Hippocampal formation (tissue), 2 donors: ENCODE data around the gene BIRC2.
A peak's percentile ranks its signal among the peaks of the same experiment; 100 is the strongest.

Experiments used
- DNase-seq, 2 donors: peaks; one replicate each; lab custom pipeline; 2025; lab: John Stamatoyannopoulos, UW

Gene BIRC2

DNA sequence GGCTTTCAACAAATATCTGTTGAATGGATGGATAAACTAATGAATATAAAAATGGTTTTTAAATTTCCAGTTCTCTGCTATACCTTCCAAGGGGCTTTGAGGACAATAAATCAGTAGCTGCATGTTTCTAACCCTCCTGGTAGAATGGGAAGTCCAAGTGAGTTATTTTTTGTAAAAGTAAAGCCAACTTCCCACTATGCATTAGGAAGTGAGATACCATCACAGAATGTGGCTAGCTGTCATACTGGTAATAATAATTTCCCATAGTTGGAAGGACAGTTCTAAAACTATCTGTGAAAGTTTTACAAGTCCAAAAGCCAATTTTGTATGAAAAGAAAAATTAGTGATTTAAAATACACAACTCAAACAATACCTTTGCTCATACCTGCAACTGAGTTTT lies 55.5 kb downstream of the BIRC2 start:
- DNase-seq = no peak

DNA sequence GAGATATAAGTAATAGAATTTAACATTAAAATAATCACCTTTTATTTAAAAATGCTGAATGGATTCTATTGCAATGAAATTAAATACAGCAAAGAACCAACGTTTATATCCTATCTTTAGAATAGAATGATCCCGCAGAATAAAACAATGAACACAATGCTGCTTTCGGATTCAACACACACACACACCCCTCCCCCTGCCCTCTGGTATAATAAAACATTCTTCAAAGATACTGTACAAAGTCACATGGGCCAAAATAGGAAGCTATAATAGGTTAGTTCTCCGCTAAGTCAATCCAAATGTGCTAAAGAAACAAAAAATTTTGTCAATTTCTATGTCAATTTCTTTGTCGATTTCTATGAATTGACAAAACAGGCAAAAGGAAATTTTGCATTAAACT lies 58.5 kb downstream of the BIRC2 start:
- no peak for DNase-seq

DNA sequence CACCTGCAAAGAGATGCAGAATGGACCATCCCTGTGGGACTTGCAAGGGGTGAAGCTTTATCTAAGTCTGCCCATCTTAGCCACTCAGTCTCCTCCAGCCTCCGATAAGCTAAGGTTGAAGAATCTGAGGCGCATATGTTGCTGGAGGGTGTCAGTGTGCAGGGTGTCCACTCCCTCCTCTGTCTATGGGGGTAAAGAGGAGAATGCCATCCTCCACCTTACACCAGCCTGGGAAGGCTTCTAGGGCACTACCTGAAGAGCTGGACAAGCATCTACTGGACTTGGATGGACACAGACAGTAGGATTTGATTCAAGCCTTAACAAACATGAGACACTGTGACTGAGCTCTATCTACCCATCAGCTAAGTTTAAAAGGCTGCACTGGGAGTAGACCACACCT lies 59.1 kb downstream of the BIRC2 start:
- DNase-seq = no peak

DNA sequence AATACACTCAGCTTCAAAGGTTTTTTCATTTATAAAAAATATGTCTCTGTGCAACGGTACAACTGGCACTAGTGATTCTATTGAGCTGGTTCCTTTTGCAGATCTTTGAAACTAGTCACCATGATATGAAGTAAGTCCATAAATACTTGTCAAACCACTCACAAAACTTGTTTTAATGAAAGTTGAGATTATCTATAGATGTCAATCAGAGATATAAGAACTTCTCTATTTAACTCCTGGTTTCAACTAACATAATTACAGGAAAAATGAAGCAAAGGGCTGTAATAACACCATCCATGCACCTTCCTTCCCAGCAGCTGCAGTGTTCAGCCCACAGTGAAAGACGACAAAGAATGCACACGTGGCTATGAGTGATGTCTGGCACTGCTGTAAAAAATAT lies 60.9 kb downstream of the BIRC2 start:
- DNase-seq = no peak

DNA sequence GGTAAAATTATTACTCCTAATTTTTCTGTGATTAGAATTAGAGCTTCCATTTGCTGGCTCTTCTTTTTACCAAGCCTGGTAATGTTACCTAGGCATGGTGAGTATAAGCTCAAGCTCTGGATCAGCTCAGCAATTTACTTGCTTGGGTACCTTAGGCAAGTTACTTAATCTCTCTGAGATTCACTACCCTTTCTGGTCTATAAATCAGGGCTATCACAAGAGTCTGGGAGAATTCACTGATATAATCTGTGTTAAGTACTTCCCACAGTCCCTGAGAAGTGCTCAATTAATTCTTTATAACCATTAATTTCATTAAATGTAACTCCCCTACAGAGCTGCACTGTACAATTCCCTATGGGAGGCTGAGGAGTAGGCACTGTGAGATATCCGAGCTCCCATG lies 61.3 kb downstream of the BIRC2 start:
- DNase-seq = no peak

DNA sequence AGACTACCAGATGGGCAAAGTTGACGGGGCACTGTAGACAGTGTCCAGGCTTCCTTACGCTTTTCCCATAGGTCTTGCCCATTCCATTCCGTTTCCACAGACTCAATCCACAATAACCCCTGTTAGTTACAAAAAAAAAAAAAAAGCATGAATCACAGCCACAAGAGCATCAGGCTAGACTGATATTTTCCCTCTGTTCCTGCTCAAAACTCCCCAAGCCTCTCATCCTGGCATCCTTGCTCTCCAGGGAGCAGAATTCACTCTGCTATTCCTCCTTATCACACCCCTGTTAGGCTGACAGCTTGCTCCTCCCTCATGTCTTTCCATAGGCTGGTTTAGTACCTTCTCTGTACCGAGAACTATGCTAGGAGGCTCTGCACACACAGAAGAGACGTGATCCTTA lies 63.4 kb downstream of the BIRC2 start:
- DNase-seq = no peak

DNA sequence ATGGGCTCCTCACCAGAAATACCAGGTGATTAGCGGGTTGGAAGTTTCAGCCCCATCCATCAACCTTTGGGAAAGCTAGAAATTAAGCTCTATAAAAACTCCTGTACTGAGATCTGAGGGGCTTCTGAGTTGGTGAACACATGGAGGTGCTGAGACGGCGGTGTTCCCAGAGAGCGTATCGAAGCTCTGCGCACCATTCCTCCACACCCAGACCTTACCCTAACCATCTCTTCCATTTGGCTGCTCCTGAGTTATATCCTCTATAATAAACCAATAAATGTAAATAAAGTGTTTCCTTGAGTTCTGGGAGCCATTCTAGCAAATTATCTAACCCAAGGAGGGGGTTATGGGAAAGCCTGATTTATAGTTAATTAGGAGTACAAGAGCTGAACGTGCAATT lies 64.1 kb downstream of the BIRC2 start:
- DNase-seq = no peak

DNA sequence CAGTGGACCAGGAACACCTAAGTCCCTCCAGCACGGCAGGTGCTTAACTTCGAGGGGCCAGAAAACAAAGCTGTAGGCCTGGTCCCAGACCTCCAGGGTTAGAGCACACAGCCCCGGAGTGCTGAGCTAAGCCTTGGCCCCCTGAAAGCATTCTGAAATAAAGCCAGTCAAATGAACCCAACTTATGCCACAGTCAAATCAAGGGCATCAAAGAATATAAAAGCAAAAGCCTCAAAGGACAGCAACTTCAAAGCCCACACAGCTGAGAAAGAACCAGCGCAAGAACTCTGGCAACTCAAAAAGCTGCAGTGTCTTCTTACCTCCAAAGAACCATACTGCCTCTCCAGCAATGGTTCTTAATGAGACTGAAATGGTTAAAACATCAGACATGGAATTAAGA lies 66.5 kb downstream of the BIRC2 start:
- DNase-seq = no peak

DNA sequence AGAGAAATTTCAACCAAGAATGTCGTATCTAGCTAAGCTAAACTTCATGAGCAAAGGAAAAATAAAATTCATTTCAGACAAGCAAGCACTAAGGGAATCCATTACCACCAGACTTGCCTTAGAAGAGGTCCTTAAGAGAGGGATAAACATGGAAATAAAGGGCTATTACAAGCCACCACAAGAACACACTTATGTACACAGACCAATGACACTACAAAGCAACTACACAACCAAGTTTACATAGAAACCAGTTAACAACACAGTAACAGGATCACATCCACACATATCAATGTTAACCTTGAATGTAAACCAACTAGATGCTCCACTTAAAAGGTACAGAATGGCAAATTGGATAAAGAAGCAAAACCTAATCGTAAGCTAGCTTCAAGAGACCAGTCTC lies 67.5 kb downstream of the BIRC2 start:
- DNase-seq = no peak

DNA sequence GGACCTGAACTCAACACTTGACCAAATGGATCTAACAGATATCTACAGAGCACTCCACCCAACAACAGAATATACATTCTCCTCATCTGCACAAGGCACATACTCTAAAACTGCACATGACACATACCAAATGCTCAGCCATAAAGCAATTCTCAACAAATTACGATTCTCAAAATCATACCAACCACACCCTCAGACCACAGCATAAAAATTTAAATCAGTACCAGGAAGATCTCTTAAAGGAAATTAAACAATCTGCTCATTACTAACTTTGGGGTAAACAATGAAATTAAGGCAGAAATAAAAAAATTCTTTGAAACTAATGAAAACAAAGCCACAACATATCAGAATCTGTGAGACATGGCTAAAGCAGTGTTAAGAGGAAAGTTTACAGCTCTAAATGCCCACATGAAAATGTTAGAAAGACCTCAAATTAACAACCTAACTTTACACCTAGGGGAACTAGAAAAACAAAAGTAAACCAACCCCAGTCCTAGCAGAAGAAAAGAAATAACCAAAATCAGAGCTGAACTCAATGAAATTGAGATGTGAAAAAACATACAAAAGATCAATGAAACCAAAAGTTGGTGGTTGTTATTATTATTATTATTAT lies 68.4 kb downstream of the BIRC2 start:
- DNase-seq = no peak

DNA sequence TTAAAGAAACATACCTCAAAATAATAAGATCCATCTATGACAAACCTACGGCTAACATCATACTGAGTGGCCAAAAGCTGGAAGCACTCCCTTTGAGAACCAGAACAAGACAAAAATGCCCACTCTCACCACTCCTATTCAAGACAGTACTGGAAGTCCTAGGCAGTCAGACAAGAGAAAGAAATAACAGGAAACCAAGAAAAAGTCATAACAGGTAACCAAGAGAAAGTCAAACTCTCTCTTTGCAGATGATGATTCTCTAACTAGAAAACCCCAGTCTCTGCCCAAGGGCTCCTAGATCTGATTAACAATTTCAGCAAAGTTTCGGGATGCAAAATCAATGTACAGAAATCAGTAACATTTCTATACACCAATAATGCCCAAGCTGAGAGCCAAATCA lies 70.0 kb downstream of the BIRC2 start:
- no peak for DNase-seq

DNA sequence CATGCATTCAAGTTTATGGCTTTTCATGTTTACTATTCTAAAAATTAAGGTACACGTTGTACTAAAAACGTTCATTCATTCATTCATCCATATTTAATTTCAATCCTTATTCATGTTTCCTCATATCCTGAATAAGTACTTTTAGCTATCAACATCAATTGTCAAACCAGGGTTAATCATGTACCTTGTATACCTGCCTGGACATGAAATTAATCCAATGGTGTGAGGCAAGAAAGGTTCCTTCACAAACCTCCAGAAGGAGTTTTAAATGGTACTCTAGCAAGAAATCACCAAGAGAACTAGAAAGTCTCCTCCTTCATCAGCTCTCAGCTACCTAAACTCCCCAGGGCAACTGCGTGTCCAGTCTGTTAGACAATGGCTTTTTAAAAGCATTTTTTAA lies 72.2 kb downstream of the BIRC2 start:
- no peak for DNase-seq

DNA sequence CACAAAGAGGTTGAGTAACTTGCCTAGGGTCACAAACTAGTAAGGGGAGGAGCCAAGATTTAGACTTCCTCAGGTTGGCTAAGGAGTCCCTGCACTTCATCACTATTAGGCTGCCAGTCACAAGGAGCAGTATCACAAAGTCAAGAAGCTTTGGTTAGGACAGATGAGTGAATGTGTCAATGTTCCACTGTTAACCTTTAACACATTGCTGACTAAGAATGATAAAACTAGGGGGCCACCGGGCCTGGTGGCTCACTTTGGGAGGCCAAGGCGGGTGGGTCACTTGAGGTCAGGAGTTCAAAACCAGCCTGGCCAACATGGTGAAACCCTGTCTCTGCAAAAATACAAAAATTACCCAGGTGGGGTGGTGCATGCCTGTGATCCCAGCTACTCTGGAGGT lies 73.5 kb downstream of the BIRC2 start:
- no peak for DNase-seq

DNA sequence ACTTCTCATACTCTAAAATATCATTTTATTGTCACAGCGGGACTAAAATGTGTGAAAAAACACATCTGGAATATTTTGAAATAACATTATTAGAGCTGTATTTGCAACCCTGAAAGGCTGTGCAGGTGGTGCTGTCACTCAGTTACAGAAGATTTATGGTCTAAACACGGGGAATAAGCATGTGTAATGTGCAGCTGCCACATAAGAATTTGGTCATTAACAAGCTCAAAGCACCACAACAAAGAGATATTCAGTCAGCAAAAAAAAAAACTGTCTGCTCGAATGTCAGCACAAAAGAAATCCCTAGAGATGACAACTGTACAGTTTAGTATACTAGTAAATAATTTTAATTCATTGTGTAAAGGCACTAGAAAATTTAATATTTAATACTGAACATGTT lies 74.2 kb downstream of the BIRC2 start:
- DNase-seq = peak in 1 of 2 donors; percentile 75

DNA sequence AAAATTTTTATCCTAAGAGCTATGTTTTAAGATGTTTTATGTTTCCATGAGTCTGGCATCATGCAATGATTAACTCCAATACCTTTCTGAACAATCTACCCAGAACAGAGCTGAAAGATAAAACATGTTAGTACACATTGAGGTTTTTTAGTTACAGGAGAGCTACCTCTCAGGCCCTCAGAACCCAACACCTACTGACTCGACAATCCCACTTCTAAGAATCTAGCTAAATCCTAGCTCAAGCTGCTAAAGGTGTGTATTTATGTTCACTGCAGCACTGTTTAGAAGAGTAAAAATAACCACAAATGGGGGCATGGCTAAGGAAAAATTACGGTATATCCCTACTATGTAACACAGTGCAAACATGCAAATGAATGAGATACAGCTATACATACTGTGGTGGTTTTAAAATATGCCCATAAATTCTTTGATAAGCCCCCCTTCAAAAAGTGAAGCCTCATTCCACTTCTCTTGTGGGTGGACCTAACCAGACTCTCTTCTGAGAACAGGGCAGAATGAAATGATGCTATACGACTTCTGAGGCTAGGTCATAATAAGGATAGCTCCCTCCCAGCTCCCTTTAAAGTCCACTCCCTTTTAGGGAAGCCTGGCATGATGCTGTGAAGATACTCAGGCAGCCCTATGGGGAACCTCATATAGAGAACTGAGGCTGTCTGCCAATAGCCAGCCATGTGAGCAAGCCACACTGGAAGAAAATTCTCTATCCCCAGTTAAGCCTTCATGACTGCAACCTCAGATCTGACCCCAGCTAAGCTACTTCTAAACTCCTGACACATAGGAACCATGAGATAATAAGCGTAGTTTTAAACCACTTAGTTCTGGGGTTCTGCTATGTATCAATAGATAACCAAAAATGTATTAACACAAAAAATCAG lies 76.1 kb downstream of the BIRC2 start:
- DNase-seq = peak; percentile 22 to 57

DNA sequence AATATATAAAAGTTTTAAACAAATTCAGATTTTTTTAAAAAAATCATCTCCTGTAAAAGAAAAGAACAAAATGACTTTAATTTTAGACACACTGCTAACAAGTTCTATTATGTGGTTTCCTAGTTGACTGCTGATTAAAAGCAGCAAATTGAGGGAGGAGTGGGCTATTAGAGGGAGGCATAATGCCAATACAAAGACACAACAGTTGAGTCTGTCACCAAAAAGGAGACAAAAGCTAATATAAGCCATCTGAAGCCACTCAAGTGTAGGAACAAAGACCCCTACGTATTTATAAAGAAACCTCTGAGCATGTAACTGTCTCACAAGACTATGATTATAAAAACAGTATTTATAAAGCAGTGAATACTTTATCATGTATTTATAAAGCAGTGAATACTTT lies 76.9 kb downstream of the BIRC2 start:
- no peak for DNase-seq

DNA sequence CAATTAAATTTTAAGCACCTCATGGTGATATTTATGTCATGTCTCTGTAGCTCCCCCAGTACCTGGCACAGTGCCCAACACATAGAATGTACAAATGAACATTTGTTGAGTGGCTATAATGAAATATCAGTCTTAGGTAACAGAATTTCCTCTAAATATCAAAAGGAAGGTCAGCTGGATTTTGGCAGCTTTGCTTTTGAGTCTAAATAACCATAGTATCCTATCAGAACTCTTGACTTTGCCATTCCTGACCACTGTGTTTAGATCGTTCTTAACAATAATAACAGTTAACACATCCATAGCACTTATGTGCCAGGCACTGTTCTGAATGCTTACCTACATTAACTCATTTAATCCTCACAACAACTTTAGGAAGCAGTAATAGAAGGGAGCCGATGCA lies 79.0 kb downstream of the BIRC2 start:
- no peak for DNase-seq

DNA sequence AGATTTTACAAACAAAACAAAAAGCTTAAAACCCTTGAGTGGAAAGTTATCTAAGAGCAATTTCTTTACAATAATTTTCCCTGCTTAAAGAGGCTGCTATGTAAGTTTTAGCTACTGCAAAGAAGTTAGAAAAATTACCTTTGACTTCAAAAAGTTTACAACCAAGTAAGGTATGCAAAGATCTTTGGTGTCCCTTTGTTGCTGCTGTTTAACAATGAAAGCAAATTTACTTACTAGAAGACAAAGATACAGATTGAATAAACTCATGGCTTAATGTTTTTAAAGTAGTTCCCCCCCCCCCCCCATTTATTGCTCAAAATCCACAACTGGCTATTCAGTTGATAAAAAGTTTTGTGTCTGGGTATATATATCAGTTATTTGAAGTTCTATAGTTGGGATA lies 79.6 kb downstream of the BIRC2 start:
- no peak for DNase-seq

DNA sequence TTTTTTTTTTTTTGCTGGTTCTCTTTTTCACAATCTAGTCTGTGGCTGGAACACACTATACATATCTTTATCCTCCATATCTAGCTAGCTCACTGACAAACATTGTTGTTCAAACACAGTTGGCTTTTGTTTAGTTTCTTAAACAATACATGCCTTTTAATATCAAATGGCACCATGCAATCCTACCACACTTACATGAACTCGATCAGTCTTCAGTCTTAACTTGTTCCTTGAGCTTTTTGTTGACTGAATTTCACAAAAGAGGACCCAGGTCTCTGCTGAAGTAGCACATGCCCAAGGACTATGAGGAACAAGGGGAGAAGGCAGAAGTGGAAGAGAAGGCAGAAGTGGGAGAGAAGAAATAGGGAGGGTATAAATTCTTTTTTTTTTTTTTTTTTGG lies 80.1 kb downstream of the BIRC2 start:
- peak in 1 of 2 donors; percentile 71 for DNase-seq
